Activated CD4-positive, alpha-beta memory T cell treated with anti-CD3 and anti-CD28 coated beads for 36 hours (primary cell): ENCODE data around the gene SPATA13. TPM values are rescaled to one million over a fixed set of nuclear protein-coding genes. Genes with fewer than 3 reads are reported as not detected.

ENCODE experiments used
- CTCF ChIA-PET: fragments of 350-600 bp; sonication (Branson Sonifier 250); formaldehyde crosslinking; loops from one replicate; lab custom pipeline; 2021; ENCODE audit warnings: antibody characterized with exemption, inconsistent platforms; lab: Charles Lee
- POLR2A ChIA-PET: fragments of 350-600 bp; sonication (Branson Sonifier 250); formaldehyde crosslinking; loops from one replicate; lab custom pipeline; 2021; ENCODE audit warnings: antibody characterized with exemption; lab: Charles Lee
- DNase-seq: peaks from one replicate; pipeline ENCODE4 v3.0.0-alpha.2; 2020
- H3K27ac Mint-ChIP-seq: one replicate; pipeline ENCODE4 v1.8.0; 2021; ENCODE audit warnings: mixed read lengths
- H3K27me3 Mint-ChIP-seq: one replicate; pipeline ENCODE4 v1.8.0; 2021; ENCODE audit warnings: mixed read lengths
- H3K36me3 Mint-ChIP-seq: one replicate; pipeline ENCODE4 v1.8.0; 2021; ENCODE audit warnings: mixed read lengths
- H3K4me1 Mint-ChIP-seq: one replicate; pipeline ENCODE4 v1.8.0; 2021; ENCODE audit warnings: low read depth, mixed read lengths
- H3K4me3 Mint-ChIP-seq: one replicate; pipeline ENCODE4 v1.8.0; 2021; ENCODE audit warnings: mild to moderate bottlenecking, mixed read lengths
- H3K9me3 Mint-ChIP-seq: one replicate; pipeline ENCODE4 v1.8.0; 2021; ENCODE audit warnings: mixed read lengths
- intact Hi-C: fragments of 100-400 bp; cut with micrococcal nuclease; formaldehyde crosslinking; loops from one replicate; pipeline ENCODE4 v1.15.1; 2023
- total RNA-seq, 2 experiments: library from RNA; stranded (reverse); gene quantifications; one replicate each; pipeline ENCODE4 v1.2.3, GENCODE V29; 2021

The SPATA13 gene
- total RNA-seq, 2 experiments from 2014 or later = 50.3 to 50.8 TPM

DNA sequence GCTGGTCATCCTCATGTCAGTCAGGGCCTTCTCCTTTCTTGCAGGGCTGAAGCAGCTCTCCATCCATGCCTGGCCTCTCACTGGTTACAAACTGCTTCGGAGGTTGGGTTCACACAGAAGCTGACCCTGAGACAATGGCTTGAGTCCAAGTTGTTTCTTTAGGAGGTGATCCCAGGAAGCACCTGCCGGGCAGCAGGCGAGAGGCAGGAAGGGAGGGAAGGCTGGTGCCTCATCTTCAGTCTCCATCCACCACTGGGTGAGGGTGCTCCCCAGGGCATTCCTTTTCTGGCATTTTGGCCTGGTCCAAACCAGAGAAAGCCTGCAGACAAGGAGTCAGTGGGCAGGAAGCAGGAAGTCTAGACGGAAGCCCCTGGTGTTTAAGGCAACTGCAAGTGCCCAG, 17.6 kb upstream of the SPATA13 start:
- Mint-ChIP-seq H3K4me1 (no peaks in the 10 kb centered on the region), H3K9me3 (no peaks in the 10 kb centered on the region), H3K4me3 (no peak overlapping the region), H3K27me3 (peaks cover 6% of the 10 kb centered on the region), H3K27ac (no peak overlapping the region), H3K36me3 (no peaks in the 10 kb centered on the region)
- no peak for DNase-seq
- POLR2A ChIA-PET = no interaction called here
- CTCF ChIA-PET = interaction anchor here (0.7 to 0.8 kb wide), 2 partner anchors 18 to 45 kb away, joined by 3 to 4 read pairs; partner anchors contain the start of gene SPATA13
- intact Hi-C loops = no loop called here

GRCh38 chr13:24145240-24145639, 15.3 kb upstream of the SPATA13 start:
- peaks cover 13% of the 10 kb centered on the region for H3K27me3 Mint-ChIP-seq
- H3K36me3 Mint-ChIP-seq = no peaks in the 10 kb centered on the region
- no peaks in the 10 kb centered on the region for H3K4me1 Mint-ChIP-seq
- no peaks in the 10 kb centered on the region for H3K9me3 Mint-ChIP-seq
- no peak overlapping the region for H3K27ac Mint-ChIP-seq
- no peak for DNase-seq
- intact Hi-C loops = no loop called here
- CTCF ChIA-PET = interaction anchor here (1.1 kb wide), 1 partner anchor 84 kb away, joined by 3 read pairs; no protein-coding TSS in a partner anchor
- no peak overlapping the region for H3K4me3 Mint-ChIP-seq
- POLR2A ChIA-PET = no interaction called here

DNA sequence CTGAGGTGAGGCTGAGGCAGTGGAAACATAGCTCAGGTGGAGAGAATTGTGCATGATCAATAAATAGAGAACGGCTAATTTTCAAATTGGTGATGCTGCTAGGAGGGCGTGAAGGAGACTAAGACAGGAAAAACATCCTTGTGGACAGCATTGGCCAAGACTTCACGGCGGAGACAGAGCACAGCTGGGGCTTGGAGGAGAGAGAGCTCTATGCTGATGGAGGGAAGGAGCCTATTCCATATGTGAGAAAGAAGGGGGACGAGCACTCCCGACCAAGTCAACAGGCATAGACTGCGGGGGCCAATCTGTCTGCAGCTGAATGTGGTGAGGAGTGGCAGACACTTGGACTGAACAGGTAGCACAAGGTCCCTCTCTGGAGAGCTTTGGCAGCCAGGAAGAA, 14.8 kb upstream of the SPATA13 start:
- POLR2A ChIA-PET = no interaction called here

DNA sequence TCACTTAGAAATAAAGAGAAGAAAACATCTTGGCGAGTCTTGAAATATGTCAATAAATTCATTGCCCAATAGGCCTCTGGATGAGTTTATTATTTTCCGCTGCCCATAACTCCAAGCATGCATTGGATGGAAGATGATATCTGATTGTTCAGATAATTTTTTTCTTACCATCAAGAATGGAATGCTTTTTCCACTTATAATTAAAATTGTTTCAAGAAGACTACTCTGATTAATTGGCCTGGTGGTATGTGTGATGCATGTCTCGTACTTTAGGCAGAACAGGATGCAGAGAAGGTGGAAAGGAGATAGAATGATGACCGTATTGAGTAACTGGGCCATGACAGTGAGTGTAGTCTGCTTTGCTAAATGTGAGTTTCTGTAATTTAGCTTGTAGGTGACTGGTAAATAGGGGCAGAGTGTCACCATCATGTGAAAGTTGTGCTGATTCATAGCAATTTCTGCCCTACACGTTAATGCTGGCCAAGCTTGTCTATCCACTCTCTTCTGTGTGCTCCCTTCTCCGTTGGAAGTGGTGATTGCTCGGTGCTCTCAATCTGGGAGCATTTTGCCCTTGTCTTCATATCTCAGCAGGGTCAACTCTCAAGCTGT, 13.5 kb upstream of the SPATA13 start:
- H3K9me3 Mint-ChIP-seq = no peaks in the 10 kb centered on the region
- H3K4me1 Mint-ChIP-seq = no peaks in the 10 kb centered on the region
- no peaks in the 10 kb centered on the region for H3K36me3 Mint-ChIP-seq
- H3K27ac Mint-ChIP-seq = no peak overlapping the region
- no peak for DNase-seq
- ChIA-PET POLR2A (no interaction called here), CTCF (no interaction called here)
- peaks cover 11% of the 10 kb centered on the region for H3K27me3 Mint-ChIP-seq
- H3K4me3 Mint-ChIP-seq = no peak overlapping the region
- intact Hi-C loops = no loop called here

More for the DNA sequence above, 14.8 kb upstream of the SPATA13 start:
- Mint-ChIP-seq H3K27me3 (peaks cover 13% of the 10 kb centered on the region), H3K4me1 (no peaks in the 10 kb centered on the region), H3K9me3 (no peaks in the 10 kb centered on the region), H3K4me3 (no peak overlapping the region), H3K27ac (no peak overlapping the region), H3K36me3 (no peaks in the 10 kb centered on the region)
- CTCF ChIA-PET = interaction anchor here (1.1 kb wide), 1 partner anchor 83 kb away, joined by 3 read pairs; no protein-coding TSS in a partner anchor
- intact Hi-C loops = no loop called here
- DNase-seq = no peak

DNA sequence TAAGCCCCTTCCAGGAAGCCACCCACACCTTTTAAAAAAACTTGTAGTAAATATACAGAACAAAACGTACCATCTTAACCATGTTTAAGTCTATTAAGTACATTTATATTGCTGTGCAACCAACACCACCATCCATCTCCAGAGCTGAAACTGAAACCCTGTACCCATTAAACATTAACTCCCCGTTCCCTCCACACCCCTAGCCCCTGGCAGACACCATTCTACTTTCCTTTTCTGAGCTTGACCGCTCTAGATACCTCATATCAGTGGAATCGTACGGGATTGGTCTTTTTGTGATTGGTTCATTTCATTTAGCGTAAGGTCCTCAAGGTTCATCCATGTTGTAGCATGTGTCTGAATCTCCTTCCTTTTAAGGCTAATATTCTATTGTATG, 13.0 kb upstream of the SPATA13 start:
- Mint-ChIP-seq H3K27ac (no peak overlapping the region), H3K4me3 (no peak overlapping the region), H3K36me3 (no peaks in the 10 kb centered on the region), H3K4me1 (no peaks in the 10 kb centered on the region), H3K27me3 (peaks cover 11% of the 10 kb centered on the region), H3K9me3 (no peaks in the 10 kb centered on the region)
- intact Hi-C loops = no loop called here
- ChIA-PET CTCF (no interaction called here), POLR2A (no interaction called here)
- DNase-seq = no peak

GRCh38 chr13:24148414-24149235, 11.9 kb upstream of the SPATA13 start:
- Mint-ChIP-seq H3K4me1 (no peaks in the 10 kb centered on the region), H3K4me3 (no peak overlapping the region), H3K36me3 (no peaks in the 10 kb centered on the region), H3K9me3 (no peaks in the 10 kb centered on the region), H3K27me3 (peaks cover 11% of the 10 kb centered on the region), H3K27ac (no peak overlapping the region)
- ChIA-PET CTCF (no interaction called here), POLR2A (no interaction called here)
- intact Hi-C loops = no loop called here
- DNase-seq = no peak

DNA sequence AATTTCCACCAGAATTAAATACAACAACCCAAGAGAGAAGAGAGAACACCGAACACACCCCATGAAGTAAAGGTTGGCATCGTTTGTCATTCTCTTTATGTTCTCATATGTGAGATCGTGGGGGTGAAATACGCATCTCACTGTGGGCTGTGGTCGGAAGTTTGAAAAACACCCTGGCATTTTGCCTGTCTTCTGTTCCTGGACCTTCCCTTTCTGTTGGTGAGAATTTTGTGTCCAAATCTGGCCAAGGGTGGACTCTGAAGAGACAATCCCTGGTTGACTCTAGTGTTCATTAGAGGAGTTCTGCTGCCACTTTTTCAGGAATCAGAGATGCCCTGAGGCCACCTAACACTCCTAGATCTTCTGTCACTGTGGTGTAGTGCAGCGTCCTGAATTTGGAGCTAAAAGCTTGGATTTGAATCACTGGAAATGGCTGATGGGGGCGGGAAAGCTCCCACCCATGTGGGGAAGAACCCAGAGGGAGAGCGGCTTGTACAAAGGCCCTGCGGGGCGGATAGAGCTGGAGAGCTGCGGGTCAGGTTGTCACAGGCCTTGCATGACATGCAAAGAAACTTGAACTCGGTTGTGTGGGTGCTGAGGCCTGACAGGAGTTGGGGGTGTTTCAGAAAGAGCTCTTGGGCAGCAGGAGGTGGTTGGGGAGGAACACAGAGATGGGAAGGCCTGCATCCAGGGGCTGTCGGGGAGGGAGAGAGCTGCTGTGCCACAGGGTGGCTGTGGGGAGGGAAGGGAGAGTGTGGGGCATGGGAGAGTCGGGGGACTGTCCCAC, 11.1 kb upstream of the SPATA13 start:
- DNase-seq = no peak
- Mint-ChIP-seq H3K27ac (no peak overlapping the region), H3K36me3 (no peaks in the 10 kb centered on the region), H3K4me3 (no peak overlapping the region), H3K27me3 (peaks cover 7% of the 10 kb centered on the region), H3K4me1 (no peaks in the 10 kb centered on the region), H3K9me3 (no peaks in the 10 kb centered on the region)
- ChIA-PET POLR2A (interaction anchor here (0.5 kb wide), 1 partner anchor 106 kb away, joined by 3 read pairs; no protein-coding TSS in a partner anchor), CTCF (no interaction called here)
- intact Hi-C loops = no loop called here

- POLR2A ChIA-PET = no interaction called here
- intact Hi-C loops = no loop called here
- no peak overlapping the region for H3K4me3 Mint-ChIP-seq
- H3K27ac Mint-ChIP-seq = no peak overlapping the region
- H3K27me3 Mint-ChIP-seq = peaks cover 7% of the 10 kb centered on the region
- no peaks in the 10 kb centered on the region for H3K36me3 Mint-ChIP-seq
- H3K4me1 Mint-ChIP-seq = no peaks in the 10 kb centered on the region
- no peak for DNase-seq
- H3K9me3 Mint-ChIP-seq = no peaks in the 10 kb centered on the region
- CTCF ChIA-PET = no interaction called here
Observed at GRCh38 chr13:24150572-24150971, 9.9 kb upstream of the SPATA13 start.

DNA sequence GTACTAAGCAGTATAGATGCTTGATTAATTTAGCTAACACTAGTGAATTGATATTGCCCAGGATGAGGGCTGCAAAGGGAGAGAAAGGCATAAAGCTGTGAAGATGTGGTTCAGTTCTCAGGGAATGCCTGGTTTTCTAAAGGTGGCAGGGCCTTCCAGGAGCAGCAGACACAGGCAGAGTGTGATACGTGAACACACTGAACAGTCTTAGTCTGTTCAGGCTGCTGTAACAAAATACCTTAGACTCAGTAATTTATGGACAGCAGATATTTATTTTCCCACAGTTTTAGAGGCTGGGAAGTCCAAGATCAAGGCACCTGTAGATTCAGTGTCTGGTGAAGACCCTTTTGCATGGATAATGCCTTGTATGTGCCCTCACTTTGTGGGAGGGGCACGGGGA, 8.7 kb upstream of the SPATA13 start:
- H3K4me1 Mint-ChIP-seq = no peaks in the 10 kb centered on the region
- H3K4me3 Mint-ChIP-seq = no peak overlapping the region
- intact Hi-C loops = no loop called here
- peaks cover 7% of the 10 kb centered on the region for H3K27me3 Mint-ChIP-seq
- CTCF ChIA-PET = interaction anchor here (1.0 to 1.3 kb wide), 2 partner anchors 76 to 99 kb away, joined by 3 read pairs; no protein-coding TSS in a partner anchor
- no peaks in the 10 kb centered on the region for H3K36me3 Mint-ChIP-seq
- POLR2A ChIA-PET = no interaction called here
- H3K9me3 Mint-ChIP-seq = no peaks in the 10 kb centered on the region
- no peak for DNase-seq
- no peak overlapping the region for H3K27ac Mint-ChIP-seq

GRCh38 chr13:24152292-24153214, 8.0 kb upstream of the SPATA13 start:
- Mint-ChIP-seq H3K4me3 (no peak overlapping the region), H3K9me3 (no peaks in the 10 kb centered on the region), H3K36me3 (no peaks in the 10 kb centered on the region), H3K27me3 (peaks cover 7% of the 10 kb centered on the region), H3K4me1 (no peaks in the 10 kb centered on the region), H3K27ac (no peak overlapping the region)
- CTCF ChIA-PET = interaction anchor here (1.0 to 1.3 kb wide), 2 partner anchors 76 to 100 kb away, joined by 3 read pairs; no protein-coding TSS in a partner anchor
- intact Hi-C loops = no loop called here
- POLR2A ChIA-PET = no interaction called here
- DNase-seq = no peak

DNA sequence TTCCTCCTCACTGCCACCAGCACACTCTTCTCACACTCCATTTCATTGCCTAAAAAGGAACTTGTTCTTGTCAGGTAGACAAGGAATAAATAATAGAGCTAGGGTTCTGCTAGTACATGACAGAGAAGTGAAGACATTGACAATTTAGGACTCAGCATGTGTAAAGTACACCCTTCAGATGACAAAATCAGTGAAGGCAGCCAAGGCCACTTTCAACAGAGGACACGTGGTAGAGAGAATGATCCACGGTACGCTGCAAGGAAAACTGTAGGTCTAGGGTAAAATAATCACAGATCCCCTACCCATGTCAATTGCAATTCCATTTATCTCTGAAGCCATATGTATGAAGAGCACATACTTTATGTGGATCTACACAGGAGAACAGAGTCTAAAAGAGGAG, 7.2 kb upstream of the SPATA13 start:
- intact Hi-C loops = no loop called here
- Mint-ChIP-seq H3K9me3 (no peaks in the 10 kb centered on the region), H3K4me1 (no peaks in the 10 kb centered on the region), H3K27me3 (peaks cover 7% of the 10 kb centered on the region), H3K36me3 (no peaks in the 10 kb centered on the region), H3K4me3 (no peak overlapping the region), H3K27ac (no peak overlapping the region)
- CTCF ChIA-PET = no interaction called here
- POLR2A ChIA-PET = no interaction called here
- DNase-seq = no peak
